ENCODE results near the gene CDC42.
"Not testable (repeated sequence)": the region's sequence is repeated elsewhere in the genome, so short reads cannot be mapped to it uniquely, and the experiment has no call there.

Gene CDC42

GRCh38 chr1:22071511-22071910, 19.0 kb downstream of the CDC42 start:
- in situ Hi-C loops (cut with HindIII; ENCODE audit: low sequenced_read_pairs) = no loop called here

- in situ Hi-C loops (cut with HindIII; ENCODE audit: low sequenced_read_pairs) = no loop called here
Observed at GRCh38 chr1:22074803-22075202, 22.3 kb downstream of the CDC42 start.

GRCh38 chr1:22075718-22076117, 23.2 kb downstream of the CDC42 start:
- in situ Hi-C loops (cut with HindIII; ENCODE audit: low sequenced_read_pairs) = no loop called here

- in situ Hi-C loops (cut with HindIII; ENCODE audit: low sequenced_read_pairs) = no loop called here
Observed at GRCh38 chr1:22076346-22076745, 23.8 kb downstream of the CDC42 start.

- in situ Hi-C loops (cut with HindIII; ENCODE audit: low sequenced_read_pairs) = no loop called here
Observed at GRCh38 chr1:22077728-22078127, 25.2 kb downstream of the CDC42 start.

- in situ Hi-C loops (cut with HindIII; ENCODE audit: low sequenced_read_pairs) = no loop called here
Observed at GRCh38 chr1:22078133-22078532, 25.6 kb downstream of the CDC42 start.

- in situ Hi-C loops (cut with HindIII; ENCODE audit: low sequenced_read_pairs) = no loop called here
Observed at GRCh38 chr1:22080191-22080590, 27.7 kb downstream of the CDC42 start.

GRCh38 chr1:22088331-22088730, 35.8 kb downstream of the CDC42 start:
- in situ Hi-C loops (cut with HindIII; ENCODE audit: low sequenced_read_pairs) = no loop called here

GRCh38 chr1:22089134-22089571, 36.6 kb downstream of the CDC42 start:
- in situ Hi-C loops (cut with HindIII; ENCODE audit: low sequenced_read_pairs) = no loop called here

- in situ Hi-C loops (cut with HindIII; ENCODE audit: low sequenced_read_pairs) = no loop called here
Observed at GRCh38 chr1:22089787-22090186, 37.3 kb downstream of the CDC42 start.

- in situ Hi-C loops (cut with HindIII; ENCODE audit: low sequenced_read_pairs) = no loop called here
Observed at GRCh38 chr1:22090867-22091266, 38.4 kb downstream of the CDC42 start.

- in situ Hi-C loops (cut with HindIII; ENCODE audit: low sequenced_read_pairs) = not testable (repeated sequence)
Observed at GRCh38 chr1:22092026-22092768, 39.7 kb downstream of the CDC42 start.

- in situ Hi-C loops (cut with HindIII; ENCODE audit: low sequenced_read_pairs) = no loop called here
Observed at GRCh38 chr1:22093513-22093912, 41.0 kb downstream of the CDC42 start.

GRCh38 chr1:22096036-22096435, 43.5 kb downstream of the CDC42 start:
- in situ Hi-C loops (cut with HindIII; ENCODE audit: low sequenced_read_pairs) = no loop called here

- in situ Hi-C loops (cut with HindIII; ENCODE audit: low sequenced_read_pairs) = no loop called here
Observed at GRCh38 chr1:22096463-22096862, 44.0 kb downstream of the CDC42 start.

- in situ Hi-C loops (cut with HindIII; ENCODE audit: low sequenced_read_pairs) = no loop called here
Observed at GRCh38 chr1:22098752-22099151, 46.2 kb downstream of the CDC42 start.

- in situ Hi-C loops (cut with HindIII; ENCODE audit: low sequenced_read_pairs) = loop anchor here (10.0 to 25.0 kb wide), 2 partner anchors 115 to 287 kb away; no protein-coding TSS in a partner anchor
Observed at GRCh38 chr1:22100168-22100567, 47.7 kb downstream of the CDC42 start.

GRCh38 chr1:22101199-22101598, 48.7 kb downstream of the CDC42 start:
- in situ Hi-C loops (cut with HindIII; ENCODE audit: low sequenced_read_pairs) = loop anchor here (10.0 to 25.0 kb wide), 2 partner anchors 114 to 286 kb away; no protein-coding TSS in a partner anchor

GRCh38 chr1:22101995-22102394, 49.5 kb downstream of the CDC42 start:
- in situ Hi-C loops (cut with HindIII; ENCODE audit: low sequenced_read_pairs) = loop anchor here (10.0 to 25.0 kb wide), 2 partner anchors 113 to 285 kb away; no protein-coding TSS in a partner anchor

- in situ Hi-C loops (cut with HindIII; ENCODE audit: low sequenced_read_pairs) = loop anchor here (10.0 to 25.0 kb wide), 2 partner anchors 112 to 285 kb away; no protein-coding TSS in a partner anchor
Observed at GRCh38 chr1:22102746-22103145, 50.2 kb downstream of the CDC42 start.

GRCh38 chr1:22104094-22104493, 51.6 kb downstream of the CDC42 start:
- in situ Hi-C loops (cut with HindIII; ENCODE audit: low sequenced_read_pairs) = loop anchor here (10.0 to 25.0 kb wide), 2 partner anchors 111 to 283 kb away; no protein-coding TSS in a partner anchor

- in situ Hi-C loops (cut with HindIII; ENCODE audit: low sequenced_read_pairs) = loop anchor here (10.0 to 25.0 kb wide), 2 partner anchors 110 to 282 kb away; no protein-coding TSS in a partner anchor
Observed at GRCh38 chr1:22104865-22105437, 52.4 kb downstream of the CDC42 start.
